HEK293 (cell line): Measurements from ENCODE around the gene AK9.

Experiments
- CTCF ChIA-PET: fragments of 350-600 bp; formaldehyde crosslinking; extraction: SDS; loops from one replicate; lab custom pipeline; 2021; ENCODE audit warnings: antibody characterized with exemption; lab: Yijun Ruan, JAX
- POLR2A ChIA-PET: fragments of 300-600 bp; formaldehyde crosslinking; extraction: SDS; loops from one replicate; lab custom pipeline; 2020; ENCODE audit warnings: antibody characterized with exemption, inconsistent platforms; lab: Yijun Ruan, JAX
- H3K27ac ChIP-seq: fragments of 200-500 bp; sonication (Bioruptor generic); 2 replicates; pipeline ENCODE4 v1.5.1; 2014; ENCODE audit warnings: low read depth, low read length, control low read depth, inconsistent platforms; ENCODE audit errors: extremely low read depth
- H3K36me3 ChIP-seq, 2 experiments: fragments of 200-500 bp in 1 of 2; sonication (Bioruptor generic) in 1 of 2; 1 replicate in 1 of 2; 2 replicates in 1 of 2; pipeline ENCODE4 v1.5.1; 2014 to 2017; ENCODE audit warnings: inconsistent platforms in 2 of 2, low read length in 2 of 2; ENCODE audit not compliant: control insufficient read depth in 2 of 2, insufficient read depth in 1 of 2
- H3K4me1 ChIP-seq: fragments of 200-500 bp; sonication (Bioruptor generic); 2 replicates; pipeline ENCODE4 v1.5.1; 2014; ENCODE audit warnings: mild to moderate bottlenecking, low read length, inconsistent platforms; ENCODE audit not compliant: control insufficient read depth, insufficient read depth
- H3K4me3 ChIP-seq: 2 replicates; pipeline ENCODE4 v1.5.1; 2011; ENCODE audit warnings: low read depth, mild to moderate bottlenecking, control low read depth, low read length, moderate library complexity
- H3K9me3 ChIP-seq: fragments of 200-500 bp; sonication (Bioruptor generic); 2 replicates; pipeline ENCODE4 v1.5.1; 2014; ENCODE audit warnings: low read depth, low read length, inconsistent platforms; ENCODE audit not compliant: control insufficient read depth, insufficient read depth
- GLIS2 ChIP-seq: fragments of 450-650 bp; formaldehyde crosslinking; IDR thresholded peaks from 2 replicates; pipeline ENCODE4 v1.5.1; 2016; ENCODE audit warnings: missing biosample characterization, missing genetic modification characterization
- SCRT1 ChIP-seq: fragments of 450-650 bp; formaldehyde crosslinking; IDR thresholded peaks from 2 replicates; pipeline ENCODE4 v1.5.1; 2016; ENCODE audit warnings: missing biosample characterization, missing genetic modification characterization, borderline replicate concordance
- ZFP37 ChIP-seq: fragments of 450-650 bp; formaldehyde crosslinking; IDR thresholded peaks from 2 replicates; pipeline ENCODE4 v1.5.1; 2016; ENCODE audit warnings: missing biosample characterization, missing genetic modification characterization
- ZNF214 ChIP-seq: fragments of 450-650 bp; formaldehyde crosslinking; IDR thresholded peaks from 2 replicates; pipeline ENCODE4 v1.5.1; 2017; ENCODE audit warnings: missing biosample characterization, mild to moderate bottlenecking, missing genetic modification characterization, borderline replicate concordance
- ZNF324 ChIP-seq: fragments of 450-650 bp; formaldehyde crosslinking; IDR thresholded peaks from 2 replicates; pipeline ENCODE4 v1.5.1; 2016; ENCODE audit warnings: missing biosample characterization, missing genetic modification characterization
- ZNF610 ChIP-seq: fragments of 450-650 bp; formaldehyde crosslinking; IDR thresholded peaks from 2 replicates; pipeline ENCODE4 v1.5.1; 2016; ENCODE audit warnings: missing biosample characterization, missing genetic modification characterization, borderline replicate concordance
- ZNF776 ChIP-seq: fragments of 450-650 bp; formaldehyde crosslinking; IDR thresholded peaks from 2 replicates; pipeline ENCODE4 v1.5.0; 2017; ENCODE audit warnings: missing biosample characterization, missing genetic modification characterization, borderline replicate concordance
- ZNF830 ChIP-seq: fragments of 450-650 bp; IDR thresholded peaks from 2 replicates; pipeline ENCODE4 v1.5.0; 2018; ENCODE audit warnings: missing biosample characterization, missing genetic modification characterization, low read depth, mild to moderate bottlenecking, moderate library complexity
- ZSCAN30 ChIP-seq: fragments of 450-650 bp; IDR thresholded peaks from 2 replicates; pipeline ENCODE4 v1.5.1; 2018; ENCODE audit warnings: missing biosample characterization, mild to moderate bottlenecking, missing genetic modification characterization, moderate library complexity
- TF ChIP-seq, protein P1 (sequence below): fragments of 450-650 bp; formaldehyde crosslinking; IDR thresholded peaks from 2 replicates; pipeline ENCODE4 v1.5.1; 2016; ENCODE audit warnings: missing biosample characterization, missing genetic modification characterization
- TF ChIP-seq, protein P2 (sequence below): fragments of 450-650 bp; formaldehyde crosslinking; IDR thresholded peaks from 2 replicates; pipeline ENCODE4 v1.5.1; 2016; ENCODE audit warnings: missing biosample characterization, missing genetic modification characterization
- TF ChIP-seq, protein P3 (sequence below): fragments of 450-650 bp; formaldehyde crosslinking; IDR thresholded peaks from 2 replicates; pipeline ENCODE4 v1.5.1; 2016; ENCODE audit warnings: missing biosample characterization, missing genetic modification characterization
- TF ChIP-seq, protein P4 (sequence below): fragments of 450-650 bp; formaldehyde crosslinking; IDR thresholded peaks from 2 replicates; pipeline ENCODE4 v1.5.1; 2017; ENCODE audit warnings: missing biosample characterization, missing genetic modification characterization
- TF ChIP-seq, protein P5 (sequence below): fragments of 450-650 bp; formaldehyde crosslinking; IDR thresholded peaks from 2 replicates; pipeline ENCODE4 v1.5.1; 2016; ENCODE audit warnings: missing biosample characterization, missing genetic modification characterization

The AK9 gene

DNA sequence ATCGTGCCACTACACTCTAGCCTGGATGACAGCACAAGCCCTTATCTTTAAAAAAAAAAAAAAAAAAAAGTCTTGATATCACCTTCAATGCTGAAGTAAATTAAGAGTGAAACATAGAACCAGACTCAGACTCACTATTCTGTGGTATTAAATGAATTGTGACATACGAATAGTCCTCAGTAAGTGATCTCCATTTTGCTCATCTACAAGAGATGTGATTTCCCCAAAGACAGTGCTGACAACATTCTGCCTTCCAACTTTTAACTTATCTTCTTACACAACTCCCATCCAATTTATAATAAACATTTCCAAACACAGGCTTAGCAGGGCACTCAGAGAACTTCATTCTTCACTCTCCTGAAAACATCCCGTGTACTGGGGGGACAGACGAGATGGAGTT is 216.0 kb downstream of the AK9 start:
- ChIA-PET POLR2A (no interaction called here), CTCF (no interaction called here)
- H3K4me3 ChIP-seq, result no peak overlapping the region
- 0 out of 2 replicates have a peak, but pooled peaks cover 3% of the 10 kb centered on the region for H3K4me1 ChIP-seq
- H3K27ac ChIP-seq, result no peak overlapping the region
- TF ChIP-seq, protein P1, sequence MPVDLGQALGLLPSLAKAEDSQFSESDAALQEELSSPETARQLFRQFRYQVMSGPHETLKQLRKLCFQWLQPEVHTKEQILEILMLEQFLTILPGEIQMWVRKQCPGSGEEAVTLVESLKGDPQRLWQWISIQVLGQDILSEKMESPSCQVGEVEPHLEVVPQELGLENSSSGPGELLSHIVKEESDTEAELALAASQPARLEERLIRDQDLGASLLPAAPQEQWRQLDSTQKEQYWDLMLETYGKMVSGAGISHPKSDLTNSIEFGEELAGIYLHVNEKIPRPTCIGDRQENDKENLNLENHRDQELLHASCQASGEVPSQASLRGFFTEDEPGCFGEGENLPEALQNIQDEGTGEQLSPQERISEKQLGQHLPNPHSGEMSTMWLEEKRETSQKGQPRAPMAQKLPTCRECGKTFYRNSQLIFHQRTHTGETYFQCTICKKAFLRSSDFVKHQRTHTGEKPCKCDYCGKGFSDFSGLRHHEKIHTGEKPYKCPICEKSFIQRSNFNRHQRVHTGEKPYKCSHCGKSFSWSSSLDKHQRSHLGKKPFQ (tag by site-specific recombination), result no peak
- TF ChIP-seq SCRT1 (no peak), ZNF776 (tag by site-specific recombination) (no peak), ZNF214 (tag by site-specific recombination) (no peak), ZNF830 (tag by site-specific recombination) (no peak), ZNF610 (tag by site-specific recombination) (no peak), GLIS2 (tag by site-specific recombination) (no peak), ZSCAN30 (tag by site-specific recombination) (no peak), ZNF324 (tag by site-specific recombination) (no peak)
- TF ChIP-seq, protein P2, sequence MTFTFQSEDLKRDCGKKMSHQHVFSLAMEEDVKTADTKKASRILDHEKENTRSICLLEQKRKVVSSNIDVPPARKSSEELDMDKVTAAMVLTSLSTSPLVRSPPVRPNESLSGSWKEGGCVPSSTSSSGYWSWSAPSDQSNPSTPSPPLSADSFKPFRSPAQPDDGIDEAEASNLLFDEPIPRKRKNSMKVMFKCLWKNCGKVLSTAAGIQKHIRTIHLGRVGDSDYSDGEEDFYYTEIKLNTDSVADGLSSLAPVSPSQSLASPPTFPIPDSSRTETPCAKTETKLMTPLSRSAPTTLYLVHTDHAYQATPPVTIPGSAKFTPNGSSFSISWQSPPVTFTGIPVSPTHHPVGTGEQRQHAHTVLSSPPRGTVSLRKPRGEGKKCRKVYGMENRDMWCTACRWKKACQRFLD (tag by site-specific recombination), result no peak
- TF ChIP-seq, protein P3, sequence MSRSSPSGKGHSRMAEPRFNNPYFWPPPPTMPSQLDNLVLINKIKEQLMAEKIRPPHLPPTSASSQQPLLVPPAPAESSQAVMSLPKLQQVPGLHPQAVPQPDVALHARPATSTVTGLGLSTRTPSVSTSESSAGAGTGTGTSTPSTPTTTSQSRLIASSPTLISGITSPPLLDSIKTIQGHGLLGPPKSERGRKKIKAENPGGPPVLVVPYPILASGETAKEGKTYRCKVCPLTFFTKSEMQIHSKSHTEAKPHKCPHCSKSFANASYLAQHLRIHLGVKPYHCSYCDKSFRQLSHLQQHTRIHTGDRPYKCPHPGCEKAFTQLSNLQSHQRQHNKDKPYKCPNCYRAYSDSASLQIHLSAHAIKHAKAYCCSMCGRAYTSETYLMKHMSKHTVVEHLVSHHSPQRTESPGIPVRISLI (tag by site-specific recombination), result no peak
- TF ChIP-seq, protein P4, sequence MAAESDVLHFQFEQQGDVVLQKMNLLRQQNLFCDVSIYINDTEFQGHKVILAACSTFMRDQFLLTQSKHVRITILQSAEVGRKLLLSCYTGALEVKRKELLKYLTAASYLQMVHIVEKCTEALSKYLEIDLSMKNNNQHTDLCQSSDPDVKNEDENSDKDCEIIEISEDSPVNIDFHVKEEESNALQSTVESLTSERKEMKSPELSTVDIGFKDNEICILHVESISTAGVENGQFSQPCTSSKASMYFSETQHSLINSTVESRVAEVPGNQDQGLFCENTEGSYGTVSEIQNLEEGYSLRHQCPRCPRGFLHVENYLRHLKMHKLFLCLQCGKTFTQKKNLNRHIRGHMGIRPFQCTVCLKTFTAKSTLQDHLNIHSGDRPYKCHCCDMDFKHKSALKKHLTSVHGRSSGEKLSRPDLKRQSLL, result no peak
- TF ChIP-seq, protein P5, sequence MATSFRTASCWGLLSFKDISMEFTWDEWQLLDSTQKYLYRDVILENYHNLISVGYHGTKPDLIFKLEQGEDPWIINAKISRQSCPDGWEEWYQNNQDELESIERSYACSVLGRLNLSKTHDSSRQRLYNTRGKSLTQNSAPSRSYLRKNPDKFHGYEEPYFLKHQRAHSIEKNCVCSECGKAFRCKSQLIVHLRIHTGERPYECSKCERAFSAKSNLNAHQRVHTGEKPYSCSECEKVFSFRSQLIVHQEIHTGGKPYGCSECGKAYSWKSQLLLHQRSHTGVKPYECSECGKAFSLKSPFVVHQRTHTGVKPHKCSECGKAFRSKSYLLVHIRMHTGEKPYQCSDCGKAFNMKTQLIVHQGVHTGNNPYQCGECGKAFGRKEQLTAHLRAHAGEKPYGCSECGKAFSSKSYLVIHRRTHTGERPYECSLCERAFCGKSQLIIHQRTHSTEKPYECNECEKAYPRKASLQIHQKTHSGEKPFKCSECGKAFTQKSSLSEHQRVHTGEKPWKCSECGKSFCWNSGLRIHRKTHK (tag by site-specific recombination), result no peak
- peaks cover 30 to 92% of the 10 kb centered on the region in 2 experiments for H3K36me3 ChIP-seq
- H3K9me3 ChIP-seq, result no peaks in the 10 kb centered on the region

DNA sequence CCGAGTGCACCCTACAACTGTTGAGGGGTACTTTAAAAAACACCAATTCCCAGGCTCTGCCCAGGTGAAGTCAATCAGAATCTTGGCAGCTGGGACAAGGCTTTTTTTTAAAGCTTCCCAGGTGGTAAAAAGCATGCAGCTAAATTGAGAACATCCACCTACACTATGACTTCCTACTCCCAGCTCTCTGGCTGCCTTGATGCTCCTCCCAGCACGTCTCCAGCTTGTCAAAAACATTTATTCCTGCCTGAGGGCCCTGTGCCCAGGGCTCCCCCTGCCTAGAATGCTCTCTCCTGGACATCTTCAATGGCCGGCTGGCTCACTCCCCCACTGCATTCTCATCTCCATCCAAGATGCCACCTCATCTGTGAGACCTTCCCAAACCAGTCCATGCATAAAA is 217.9 kb downstream of the AK9 start:
- no peaks in the 10 kb centered on the region for H3K4me1 ChIP-seq
- no peak overlapping the region for H3K4me3 ChIP-seq
- no peak overlapping the region for H3K27ac ChIP-seq
- peaks cover 30 to 97% of the 10 kb centered on the region in 2 experiments for H3K36me3 ChIP-seq
- no peak for TF ChIP-seq ZFP37 (tag by site-specific recombination)
- H3K9me3 ChIP-seq, result no peaks in the 10 kb centered on the region
- CTCF ChIA-PET, result interaction anchor here (0.8 to 1.4 kb wide), 2 partner anchors 8 to 567 kb away, joined by 3 to 4 read pairs; no protein-coding TSS in a partner anchor
- POLR2A ChIA-PET, result interaction anchor here (1.3 kb wide), 1 partner anchor 9 kb away, joined by 3 read pairs; no protein-coding TSS in a partner anchor
